Measurements from ENCODE around the gene MYADML2. TPM values are rescaled to one million over a fixed set of nuclear protein-coding genes. Genes with fewer than 3 reads are reported as not detected.
A peak's percentile ranks its signal among the peaks of the same experiment; 100 is the strongest.

The MYADML2 gene
- total RNA-seq, 1 experiment from 2014 or later: 0.46 TPM

GRCh38 chr17:81912441-81913309, 34.4 kb downstream of the MYADML2 start:
- peak overlapping the region; percentile 34; the same call in 1 of the 2 replicates for H3K27ac Mint-ChIP-seq
- H3K9me3 Mint-ChIP-seq: no peaks in the 10 kb centered on the region
- ATAC-seq (no peak), DNase-seq (ENCODE audit: low spot score) (no peak)
- peaks cover 11% of the 10 kb centered on the region for H3K4me1 Mint-ChIP-seq
- no peak for TF ChIP-seq MAX (CRISPR knock-in tag; IDR thresholded peaks at IDR 0.05)
- no peak for TF ChIP-seq NR1H2 (CRISPR knock-in tag; IDR thresholded peaks at IDR 0.05)
- TF ChIP-seq FOXP1 (CRISPR knock-in tag; IDR thresholded peaks at IDR 0.05; ENCODE audit: borderline replicate concordance): no peak
- no peak for TF ChIP-seq SMAD4 (CRISPR knock-in tag; IDR thresholded peaks at IDR 0.05)
- TF ChIP-seq ZNF317 (CRISPR knock-in tag; IDR thresholded peaks at IDR 0.05; ENCODE audit: borderline replicate concordance, low read depth): no peak
- TF ChIP-seq CREB1 (CRISPR knock-in tag; IDR thresholded peaks at IDR 0.05): no peak
- no peak for TF ChIP-seq ZNF138 (CRISPR knock-in tag; conservative IDR thresholded peaks at IDR 0.05)
- no peak for TF ChIP-seq GABPB1 (CRISPR knock-in tag; IDR thresholded peaks at IDR 0.05)
- TF ChIP-seq ATF6 (CRISPR knock-in tag; IDR thresholded peaks at IDR 0.05): no peak
- TF ChIP-seq TP53 (CRISPR knock-in tag; IDR thresholded peaks at IDR 0.05): no peak
- TF ChIP-seq EMX1 (CRISPR knock-in tag; IDR thresholded peaks at IDR 0.05): no peak
- no peak for TF ChIP-seq NR3C1 (CRISPR knock-in tag; conservative IDR thresholded peaks at IDR 0.05; ENCODE audit: low read depth)
- TF ChIP-seq JUN (CRISPR knock-in tag; IDR thresholded peaks at IDR 0.05): no peak
- TF ChIP-seq TEAD4 (CRISPR knock-in tag; IDR thresholded peaks at IDR 0.05): no peak
- CTCF ChIA-PET: interaction anchor here (1.6 to 3.4 kb wide), 3 partner anchors 11 to 107 kb away, joined by 5 to 15 read pairs (median 12); no protein-coding TSS in a partner anchor
- POLR2A ChIA-PET: interaction anchor here (1.0 to 2.0 kb wide), 2 partner anchors 11 to 43 kb away, joined by 3 to 7 read pairs; no protein-coding TSS in a partner anchor
- H3K27me3 Mint-ChIP-seq (ENCODE audit: low read depth): no peaks in the 10 kb centered on the region
- peak overlapping the region; percentile 62; the same call in 1 of the 2 replicates for H3K4me3 Mint-ChIP-seq
- H3K36me3 Mint-ChIP-seq: peaks cover 17% of the 10 kb centered on the region

- H3K27ac Mint-ChIP-seq: no peak overlapping the region; the same call in 1 of the 2 replicates
- no peaks in the 10 kb centered on the region for H3K27me3 Mint-ChIP-seq (ENCODE audit: low read depth)
- ChIA-PET POLR2A (interaction anchor here (1.0 kb wide), 1 partner anchor 42 kb away, joined by 3 read pairs; no protein-coding TSS in a partner anchor), CTCF (interaction anchor here (1.6 to 3.4 kb wide), 3 partner anchors 11 to 108 kb away, joined by 5 to 15 read pairs (median 12); no protein-coding TSS in a partner anchor)
- TF ChIP-seq ZBTB21 (CRISPR knock-in tag; IDR thresholded peaks at IDR 0.05; ENCODE audit: borderline replicate concordance) (no peak), USF1 (CRISPR knock-in tag; IDR thresholded peaks at IDR 0.05) (no peak), NFATC4 (CRISPR knock-in tag; IDR thresholded peaks at IDR 0.05) (no peak), PRRX2 (CRISPR knock-in tag; IDR thresholded peaks at IDR 0.05) (no peak), KAT7 (CRISPR knock-in tag; IDR thresholded peaks at IDR 0.05; ENCODE audit: borderline replicate concordance) (no peak), TP53 (CRISPR knock-in tag; IDR thresholded peaks at IDR 0.05) (no peak), NFYB (CRISPR knock-in tag; conservative IDR thresholded peaks at IDR 0.05; ENCODE audit: low read depth) (no peak), ETV6 (CRISPR knock-in tag; IDR thresholded peaks at IDR 0.05) (no peak), AR (CRISPR knock-in tag; IDR thresholded peaks at IDR 0.05) (no peak), SMAD4 (CRISPR knock-in tag; IDR thresholded peaks at IDR 0.05) (no peak), JAZF1 (CRISPR knock-in tag; IDR thresholded peaks at IDR 0.05) (no peak), IRF2 (CRISPR knock-in tag; IDR thresholded peaks at IDR 0.05; ENCODE audit: borderline replicate concordance, low read depth) (no peak), FOXJ3 (CRISPR knock-in tag; IDR thresholded peaks at IDR 0.05; ENCODE audit: borderline replicate concordance) (no peak), OVOL2 (CRISPR knock-in tag; IDR thresholded peaks at IDR 0.05; ENCODE audit: borderline replicate concordance) (no peak)
- DNase-seq (ENCODE audit: low spot score) (no peak), ATAC-seq (no peak)
- H3K4me1 Mint-ChIP-seq: peaks cover 7% of the 10 kb centered on the region
- peak overlapping the region; percentile 62 for H3K4me3 Mint-ChIP-seq
- no peaks in the 10 kb centered on the region for H3K9me3 Mint-ChIP-seq
- H3K36me3 Mint-ChIP-seq: peaks cover 17% of the 10 kb centered on the region
Measured at GRCh38 chr17:81911969-81912368, 35.1 kb downstream of the MYADML2 start.
